Measurements from ENCODE around the gene ZNF8.

ZNF8 gene

DNA sequence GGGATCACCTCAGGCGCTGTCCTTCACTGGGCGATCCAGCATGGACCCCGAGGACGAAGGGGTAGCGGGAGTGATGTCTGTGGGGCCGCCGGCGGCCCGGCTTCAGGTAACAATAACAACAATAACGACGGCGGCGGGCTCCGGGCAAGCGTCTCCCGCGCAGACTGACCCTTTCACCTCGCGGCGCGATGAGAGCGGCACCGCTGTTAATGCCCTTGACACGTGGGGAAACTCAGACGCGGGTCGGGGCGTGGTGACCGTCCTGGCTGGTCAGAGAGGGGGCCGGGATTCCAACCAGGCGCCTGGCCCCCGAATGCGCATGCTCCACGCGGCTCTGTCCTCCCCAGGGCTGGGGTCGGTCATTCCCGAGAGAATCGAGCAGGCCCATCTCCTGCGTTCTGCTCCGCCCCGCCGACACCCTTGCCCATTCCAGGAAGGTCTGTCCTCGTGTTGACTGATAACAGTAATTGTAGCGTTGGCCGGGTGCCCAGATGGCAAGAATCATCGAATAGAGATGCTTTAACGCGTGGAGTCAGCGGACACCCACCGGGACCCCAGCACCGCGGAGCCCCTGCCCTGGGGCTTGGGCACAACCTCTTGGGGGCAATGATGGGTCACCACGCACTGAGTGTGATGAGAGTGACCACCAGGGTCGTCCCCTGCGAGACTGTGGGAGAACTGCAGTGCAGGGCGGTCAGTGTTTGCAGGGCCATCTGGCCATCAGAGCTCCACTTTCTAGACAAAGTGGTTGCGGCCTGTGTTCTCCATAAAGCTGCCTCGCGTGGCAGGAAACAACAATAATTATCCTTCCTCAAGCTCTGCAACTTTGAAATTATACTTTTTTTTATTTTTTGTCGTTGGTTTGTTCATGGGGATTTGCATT is 528 bp downstream of the ZNF8 start:
- H4K91ac ChIP-seq (ENCODE audit: low read length) = peak overlapping the region; percentile 88
- H2BK12ac ChIP-seq (ENCODE audit: low read length in 2 of 2) = peak overlapping the region in 1 of 2 experiments; percentile 10
- H2AK5ac ChIP-seq (ENCODE audit: low read length, severe bottlenecking) = no peak overlapping the region
- H3K4me3 ChIP-seq (ENCODE audit: insufficient read depth in 1 of 2, low read depth in 1 of 2, low read length in 2 of 2) = peak overlapping the region; percentile 88 to 97
- peak overlapping the region in 1 of 2 experiments; percentile 99 for H3K14ac ChIP-seq (ENCODE audit: low read length in 2 of 2)
- H2BK120ac ChIP-seq (ENCODE audit: low read depth, low read length) = peak overlapping the region; percentile 64
- H2AFZ ChIP-seq (ENCODE audit: low read depth, low read length) = peak overlapping the region; percentile 21
- H3K4ac ChIP-seq (ENCODE audit: low read depth in 1 of 2, low read length in 2 of 2) = peak overlapping the region; percentile 94 to 100
- peak; percentile 78 for DNase-seq
- peak overlapping the region; percentile 33 for H2BK5ac ChIP-seq (ENCODE audit: low read depth, low read length, poor library complexity, severe bottlenecking)
- H3K27me3 ChIP-seq (ENCODE audit: control insufficient read depth in 1 of 2, insufficient read depth in 1 of 2, low read length in 2 of 2) = no peaks in the 10 kb centered on the region
- peak overlapping the region; percentile 87 to 97 for H3K18ac ChIP-seq (ENCODE audit: low read depth in 1 of 2, low read length in 2 of 2)
- peak overlapping the region in 1 of 2 experiments; percentile 81 for H3K23ac ChIP-seq (ENCODE audit: low read length in 2 of 2)
- H3K27ac ChIP-seq (ENCODE audit: low read length, poor library complexity, severe bottlenecking) = peak overlapping the region; percentile 87
- peaks cover 36 to 49% of the 10 kb centered on the region in 2 experiments for H3K36me3 ChIP-seq (ENCODE audit: control insufficient read depth in 1 of 2, insufficient read depth in 2 of 2, low read depth in 1 of 2, low read length in 2 of 2)
- H3K4me2 ChIP-seq (ENCODE audit: low read length, poor library complexity, severe bottlenecking) = peak overlapping the region; percentile 84
- peaks cover 8% of the 10 kb centered on the region for H3K79me1 ChIP-seq (replicated peaks; ENCODE audit: low read length, poor library complexity, severe bottlenecking)
- H2BK15ac ChIP-seq (ENCODE audit: low read depth, poor library complexity, severe bottlenecking) = peak overlapping the region; percentile 73
- WGBS = 4% methylated on average over 60 of the region's 60 CpGs
- peak overlapping the region; percentile 83 for H4K8ac ChIP-seq (ENCODE audit: low read length)
- H3K4me1 ChIP-seq (ENCODE audit: control insufficient read depth, insufficient read depth, low read depth, low read length) = peaks cover 6% of the 10 kb centered on the region
- peaks cover 30% of the 10 kb centered on the region for H3K9me3 ChIP-seq (ENCODE audit: control insufficient read depth, low read length)
- H3K9ac ChIP-seq (ENCODE audit: low read length) = peak overlapping the region; percentile 98

DNA sequence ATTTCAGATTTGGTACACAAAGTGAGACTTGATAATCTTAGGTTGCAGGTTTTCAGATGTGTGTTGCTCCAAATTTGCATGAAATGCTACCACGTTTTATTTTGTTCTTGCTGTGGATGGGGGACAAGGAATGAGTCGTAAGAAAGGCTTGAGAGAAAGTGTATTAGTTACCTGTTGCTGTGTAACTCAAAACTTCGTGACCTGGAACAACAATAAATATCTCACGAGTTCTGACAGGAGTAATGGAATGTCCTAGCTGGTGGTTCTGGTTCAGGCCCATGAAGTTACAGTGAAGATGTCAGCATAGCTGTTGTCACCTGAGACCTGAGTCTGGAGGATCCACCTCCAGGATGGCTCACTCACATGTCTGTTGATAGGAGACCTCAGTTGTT is 1.2 kb downstream of the ZNF8 start:
- H2BK12ac ChIP-seq (ENCODE audit: low read length in 2 of 2) = no peak overlapping the region
- H4K91ac ChIP-seq (ENCODE audit: low read length) = no peak overlapping the region
- H3K27ac ChIP-seq (ENCODE audit: low read length, poor library complexity, severe bottlenecking) = no peak overlapping the region
- no peak overlapping the region for H2BK5ac ChIP-seq (ENCODE audit: low read depth, low read length, poor library complexity, severe bottlenecking)
- H3K4me1 ChIP-seq (ENCODE audit: control insufficient read depth, insufficient read depth, low read depth, low read length) = peaks cover 6% of the 10 kb centered on the region
- no peak overlapping the region for H2BK120ac ChIP-seq (ENCODE audit: low read depth, low read length)
- H3K18ac ChIP-seq (ENCODE audit: low read depth in 1 of 2, low read length in 2 of 2) = no peak overlapping the region
- no peak overlapping the region for H2BK15ac ChIP-seq (ENCODE audit: low read depth, poor library complexity, severe bottlenecking)
- 78% methylated on average over 4 of the region's 4 CpGs for WGBS
- no peak overlapping the region for H4K8ac ChIP-seq (ENCODE audit: low read length)
- no peak for DNase-seq
- H3K27me3 ChIP-seq (ENCODE audit: control insufficient read depth in 1 of 2, insufficient read depth in 1 of 2, low read length in 2 of 2) = no peaks in the 10 kb centered on the region
- H3K9me3 ChIP-seq (ENCODE audit: control insufficient read depth, low read length) = peaks cover 27% of the 10 kb centered on the region
- H3K23ac ChIP-seq (ENCODE audit: low read length in 2 of 2) = peak overlapping the region in 1 of 2 experiments; percentile 2
- H2AK5ac ChIP-seq (ENCODE audit: low read length, severe bottlenecking) = no peak overlapping the region
- H2AFZ ChIP-seq (ENCODE audit: low read depth, low read length) = no peak overlapping the region
- H3K4me3 ChIP-seq (ENCODE audit: insufficient read depth in 1 of 2, low read depth in 1 of 2, low read length in 2 of 2) = peak overlapping the region in 1 of 2 experiments; percentile 97
- H3K9ac ChIP-seq (ENCODE audit: low read length) = peak overlapping the region; percentile 98
- no peak overlapping the region for H3K4me2 ChIP-seq (ENCODE audit: low read length, poor library complexity, severe bottlenecking)
- no peak overlapping the region for H3K14ac ChIP-seq (ENCODE audit: low read length in 2 of 2)
- peaks cover 10% of the 10 kb centered on the region for H3K79me1 ChIP-seq (replicated peaks; ENCODE audit: low read length, poor library complexity, severe bottlenecking)
- peaks cover 42 to 46% of the 10 kb centered on the region in 2 experiments for H3K36me3 ChIP-seq (ENCODE audit: control insufficient read depth in 1 of 2, insufficient read depth in 2 of 2, low read depth in 1 of 2, low read length in 2 of 2)
- no peak overlapping the region for H3K4ac ChIP-seq (ENCODE audit: low read depth in 1 of 2, low read length in 2 of 2)

DNA sequence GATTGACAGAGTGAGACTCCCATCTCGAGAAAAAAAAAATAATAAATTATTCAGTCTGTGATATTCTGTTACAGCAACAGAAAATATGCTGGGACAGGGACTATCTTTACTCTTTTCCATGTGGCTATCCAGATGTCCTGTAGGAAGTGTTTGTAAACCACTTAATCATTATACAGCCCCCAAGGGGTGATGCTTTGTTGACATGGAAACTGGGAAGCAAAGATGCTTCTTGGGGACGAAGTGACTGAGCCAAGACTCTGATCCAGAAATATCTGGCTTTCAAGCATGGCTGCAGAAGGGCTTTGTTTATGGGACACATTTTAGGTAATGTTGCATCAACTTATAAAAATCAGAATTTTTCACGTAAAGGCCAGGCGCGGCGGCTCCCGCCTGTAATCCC is 5.4 kb downstream of the ZNF8 start:
- no peak overlapping the region for H3K4me2 ChIP-seq (ENCODE audit: low read length, poor library complexity, severe bottlenecking)
- WGBS = 95% methylated on average over 6 of the region's 7 CpGs
- peaks cover 49% of the 10 kb centered on the region for H3K9me3 ChIP-seq (ENCODE audit: control insufficient read depth, low read length)

DNA sequence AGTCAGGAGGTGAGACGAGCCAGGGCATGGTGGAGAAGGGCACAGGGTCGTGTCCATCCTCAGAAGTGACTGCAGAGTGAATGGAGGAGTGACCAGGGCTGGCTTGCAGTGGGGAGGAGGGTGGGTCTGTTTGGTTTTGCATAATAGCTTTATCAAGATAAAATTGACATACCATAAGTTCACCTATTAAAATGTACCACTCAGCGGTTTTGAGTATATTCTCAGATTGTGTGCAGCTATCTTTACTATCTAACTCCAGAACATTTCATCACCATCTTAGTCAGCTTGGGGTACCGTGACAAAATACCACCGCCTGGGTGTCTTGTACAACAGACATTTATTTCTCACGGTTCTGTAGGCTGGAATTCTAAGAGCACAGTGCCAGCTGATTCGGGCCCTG is 13.2 kb downstream of the ZNF8 start:
- Histone ChIP-seq H3K27ac (ENCODE audit: low read length, poor library complexity, severe bottlenecking) (no peak overlapping the region), H4K8ac (ENCODE audit: low read length) (no peak overlapping the region), H3K79me1 (replicated peaks; ENCODE audit: low read length, poor library complexity, severe bottlenecking) (peaks cover 59% of the 10 kb centered on the region), H2AFZ (ENCODE audit: low read depth, low read length) (no peak overlapping the region), H3K27me3 (ENCODE audit: control insufficient read depth in 1 of 2, insufficient read depth in 1 of 2, low read length in 2 of 2) (no peaks in the 10 kb centered on the region), H3K36me3 (ENCODE audit: control insufficient read depth in 1 of 2, insufficient read depth in 2 of 2, low read depth in 1 of 2, low read length in 2 of 2) (peaks cover 95 to 96% of the 10 kb centered on the region in 2 experiments), H2BK15ac (ENCODE audit: low read depth, poor library complexity, severe bottlenecking) (no peak overlapping the region), H2BK5ac (ENCODE audit: low read depth, low read length, poor library complexity, severe bottlenecking) (no peak overlapping the region), H3K14ac (ENCODE audit: low read length in 2 of 2) (no peak overlapping the region), H3K9me3 (ENCODE audit: control insufficient read depth, low read length) (peaks cover 95% of the 10 kb centered on the region), H3K23ac (ENCODE audit: low read length in 2 of 2) (no peak overlapping the region), H3K4me1 (ENCODE audit: control insufficient read depth, insufficient read depth, low read depth, low read length) (no peaks in the 10 kb centered on the region), H3K9ac (ENCODE audit: low read length) (no peak overlapping the region), H2BK12ac (ENCODE audit: low read length in 2 of 2) (no peak overlapping the region), H2AK5ac (ENCODE audit: low read length, severe bottlenecking) (no peak overlapping the region), H4K91ac (ENCODE audit: low read length) (no peak overlapping the region), H3K4me3 (ENCODE audit: insufficient read depth in 1 of 2, low read depth in 1 of 2, low read length in 2 of 2) (peak overlapping the region in 1 of 2 experiments; percentile 42), H3K18ac (ENCODE audit: low read depth in 1 of 2, low read length in 2 of 2) (no peak overlapping the region), H3K4me2 (ENCODE audit: low read length, poor library complexity, severe bottlenecking) (no peak overlapping the region), H3K4ac (ENCODE audit: low read depth in 1 of 2, low read length in 2 of 2) (no peak overlapping the region), H2BK120ac (ENCODE audit: low read depth, low read length) (no peak overlapping the region)
- DNase-seq = no peak
- WGBS = 94% methylated on average over 7 of the region's 7 CpGs

More for the DNA sequence above, 5.4 kb downstream of the ZNF8 start:
- Histone ChIP-seq H3K27ac (ENCODE audit: low read length, poor library complexity, severe bottlenecking) (no peak overlapping the region), H3K23ac (ENCODE audit: low read length in 2 of 2) (no peak overlapping the region), H2BK120ac (ENCODE audit: low read depth, low read length) (no peak overlapping the region), H4K91ac (ENCODE audit: low read length) (no peak overlapping the region), H3K4me3 (ENCODE audit: insufficient read depth in 1 of 2, low read depth in 1 of 2, low read length in 2 of 2) (no peak overlapping the region), H2AFZ (ENCODE audit: low read depth, low read length) (no peak overlapping the region), H2BK5ac (ENCODE audit: low read depth, low read length, poor library complexity, severe bottlenecking) (no peak overlapping the region), H3K9ac (ENCODE audit: low read length) (no peak overlapping the region), H3K14ac (ENCODE audit: low read length in 2 of 2) (no peak overlapping the region), H4K8ac (ENCODE audit: low read length) (no peak overlapping the region), H3K79me1 (replicated peaks; ENCODE audit: low read length, poor library complexity, severe bottlenecking) (peaks cover 24% of the 10 kb centered on the region), H3K4ac (ENCODE audit: low read depth in 1 of 2, low read length in 2 of 2) (no peak overlapping the region), H3K4me1 (ENCODE audit: control insufficient read depth, insufficient read depth, low read depth, low read length) (peaks cover 6% of the 10 kb centered on the region), H2AK5ac (ENCODE audit: low read length, severe bottlenecking) (no peak overlapping the region), H2BK12ac (ENCODE audit: low read length in 2 of 2) (no peak overlapping the region), H3K27me3 (ENCODE audit: control insufficient read depth in 1 of 2, insufficient read depth in 1 of 2, low read length in 2 of 2) (no peaks in the 10 kb centered on the region), H2BK15ac (ENCODE audit: low read depth, poor library complexity, severe bottlenecking) (no peak overlapping the region), H3K36me3 (ENCODE audit: control insufficient read depth in 1 of 2, insufficient read depth in 2 of 2, low read depth in 1 of 2, low read length in 2 of 2) (peaks cover 65 to 71% of the 10 kb centered on the region in 2 experiments), H3K18ac (ENCODE audit: low read depth in 1 of 2, low read length in 2 of 2) (no peak overlapping the region)
- no peak for DNase-seq
